GM18861 (cell line): ENCODE results near the gene TSNAX.

Experiments used
- ATAC-seq: cut with Tn5 transposase; IDR thresholded peaks from one replicate; pipeline ENCODE4 v1.9.1; 2021; ENCODE audit not compliant: unreplicated experiment

TSNAX gene

GRCh38 chr1:231518485-231519034 is 9.9 kb upstream of the TSNAX start:
- ATAC-seq, result no peak

GRCh38 chr1:231519166-231519565 is 9.3 kb upstream of the TSNAX start:
- no peak for ATAC-seq

- ATAC-seq, result no peak
Observed at GRCh38 chr1:231522038-231522437, 6.4 kb upstream of the TSNAX start.

- ATAC-seq, result no peak
Observed at GRCh38 chr1:231522931-231523642, 5.4 kb upstream of the TSNAX start.

- no peak for ATAC-seq
Observed at GRCh38 chr1:231523816-231524215, 4.7 kb upstream of the TSNAX start.

GRCh38 chr1:231526536-231526935 is 1.9 kb upstream of the TSNAX start:
- no peak for ATAC-seq

GRCh38 chr1:231527586-231528171 is 790 bp upstream of the TSNAX start:
- ATAC-seq, result peak; percentile 3

- no peak for ATAC-seq
Observed at GRCh38 chr1:231533240-231533639, 4.8 kb downstream of the TSNAX start.

GRCh38 chr1:231534703-231535159 is 6.3 kb downstream of the TSNAX start:
- ATAC-seq, result no peak

GRCh38 chr1:231536099-231536498 is 7.6 kb downstream of the TSNAX start:
- ATAC-seq, result no peak

- ATAC-seq, result no peak
Observed at GRCh38 chr1:231540847-231541246, 12.4 kb downstream of the TSNAX start.

GRCh38 chr1:231541842-231542241 is 13.4 kb downstream of the TSNAX start:
- no peak for ATAC-seq

GRCh38 chr1:231544943-231545592 is 16.6 kb downstream of the TSNAX start:
- no peak for ATAC-seq

- ATAC-seq, result no peak
Observed at GRCh38 chr1:231546693-231547092, 18.2 kb downstream of the TSNAX start.

- no peak for ATAC-seq
Observed at GRCh38 chr1:231549733-231550447, 21.4 kb downstream of the TSNAX start.

- ATAC-seq, result no peak
Observed at GRCh38 chr1:231550448-231550781, 21.9 kb downstream of the TSNAX start.

GRCh38 chr1:231553320-231553719 is 24.9 kb downstream of the TSNAX start:
- ATAC-seq, result no peak

GRCh38 chr1:231554969-231555368 is 26.5 kb downstream of the TSNAX start:
- no peak for ATAC-seq

GRCh38 chr1:231557411-231557810 is 28.9 kb downstream of the TSNAX start:
- no peak for ATAC-seq

- no peak for ATAC-seq
Observed at GRCh38 chr1:231557898-231558707, 29.6 kb downstream of the TSNAX start.
